Endothelial cell of umbilical vein (primary cell): Measurements from ENCODE around the gene CUBN. TPM values are rescaled to one million over a fixed set of nuclear protein-coding genes. Genes with fewer than 3 reads are reported as not detected.

Source experiments
- BruUV-seq: library from RNA; stranded (reverse); fragments of 400-500 nt; replicated peaks from 2 replicates; lab custom pipeline; 2021; lab: Mats Ljungman, UMichigan
- CTCF ChIA-PET: fragments of 300-600, 350-600 bp; sonication (Branson Sonifier 250); formaldehyde crosslinking; loops from one replicate; lab custom pipeline; 2021; ENCODE audit warnings: antibody characterized with exemption, inconsistent platforms; lab: Charles Lee
- POLR2A ChIA-PET: fragments of 300-600, 350-600 bp; sonication (Branson Sonifier 250); formaldehyde crosslinking; loops from one replicate; lab custom pipeline; 2021; ENCODE audit warnings: antibody characterized with exemption, inconsistent platforms; lab: Charles Lee
- DNase-seq: peaks from one replicate; pipeline ENCODE4 v3.0.0-alpha.2; 2011; ENCODE audit warnings: low read depth, low spot score
- FAIRE-seq: peaks from 2 replicates; lab custom pipeline; 2011; peaks lifted over from hg19 to GRCh38; lab: Jason Lieb, UNC
- H2AFZ ChIP-seq: 2 replicates; pipeline ENCODE4 v1.6.0; 2012; ENCODE audit warnings: low read depth, low read length, control low read depth, inconsistent platforms
- H3K27ac ChIP-seq: 2 replicates; pipeline ENCODE4 v1.5.1; 2011; ENCODE audit warnings: low read depth, mild to moderate bottlenecking, control low read depth, low read length, moderate library complexity; ENCODE audit not compliant: insufficient read depth
- H3K27me3 ChIP-seq, 2 experiments: 2 replicates each; pipeline versions ENCODE4 v1.6.0 to v1.6.1; 2011; ENCODE audit warnings: low read length in 2 of 2, mixed read lengths in 1 of 2; ENCODE audit not compliant: control insufficient read depth in 2 of 2, insufficient read depth in 2 of 2
- H3K36me3 ChIP-seq, 2 experiments: 2 replicates in 1 of 2; 3 replicates in 1 of 2; pipeline ENCODE4 v1.5.1; 2011; ENCODE audit warnings: low read length in 2 of 2, mild to moderate bottlenecking in 1 of 2, moderate library complexity in 1 of 2; ENCODE audit not compliant: control insufficient read depth in 2 of 2, insufficient read depth in 2 of 2; ENCODE audit errors: extremely low read depth in 1 of 2
- H3K4me1 ChIP-seq: 3 replicates; pipeline ENCODE4 v1.5.1; 2011; ENCODE audit warnings: mild to moderate bottlenecking, low read length; ENCODE audit not compliant: control insufficient read depth, insufficient read depth; ENCODE audit errors: extremely low read depth
- H3K4me2 ChIP-seq: 2 replicates; pipeline ENCODE4 v1.6.1; 2011; ENCODE audit warnings: low read length, control low read depth, mixed read lengths; ENCODE audit not compliant: insufficient read depth
- H3K4me3 ChIP-seq, 3 experiments: fragments of 200-600 bp in 1 of 3; sonication (generic), shearing (Covaris generic) in 1 of 3; replicated peaks in 1 of 3; 2 replicates each; pipeline ENCODE4 v1.5.1; 2011 to 2016; ENCODE audit warnings: control low read depth in 3 of 3, low read length in 3 of 3, mild to moderate bottlenecking in 2 of 3, inconsistent platforms in 1 of 3, low read depth in 1 of 3, moderate library complexity in 1 of 3; ENCODE audit not compliant: insufficient read depth in 1 of 3
- H3K79me2 ChIP-seq: 2 replicates; pipeline ENCODE4 v1.6.0; 2012; ENCODE audit warnings: low read length, inconsistent platforms; ENCODE audit not compliant: control insufficient read depth, insufficient read depth
- H3K9ac ChIP-seq: replicated peaks from 2 replicates; pipeline ENCODE3; 2011; ENCODE audit warnings: low read length, control low read depth; ENCODE audit not compliant: insufficient read depth; ENCODE audit errors: extremely low read depth
- H3K9me1 ChIP-seq: replicated peaks from 3 replicates; pipeline ENCODE4 v1.6.0; 2011; ENCODE audit warnings: mild to moderate bottlenecking, low read length; ENCODE audit not compliant: control insufficient read depth, insufficient read depth; ENCODE audit errors: extremely low read depth
- H3K9me3 ChIP-seq: replicated peaks from 2 replicates; pipeline ENCODE4 v1.5.1; 2012; ENCODE audit warnings: low read length, inconsistent platforms; ENCODE audit not compliant: control insufficient read depth, insufficient read depth
- H4K20me1 ChIP-seq: replicated peaks from 2 replicates; pipeline ENCODE3; 2011; ENCODE audit warnings: mild to moderate bottlenecking, low read length; ENCODE audit not compliant: control insufficient read depth, insufficient read depth; ENCODE audit errors: extremely low read depth
- CTCF ChIP-seq, 2 donors: IDR thresholded peaks; 1 replicate in 1 of 2; 2 replicates in 1 of 2; pipeline ENCODE4 v1.5.1; 2011; ENCODE audit warnings: low read length in 2 of 2, mild to moderate bottlenecking in 2 of 2, moderate library complexity in 2 of 2, control low read depth in 1 of 2, inconsistent platforms in 1 of 2, low read depth in 1 of 2; ENCODE audit not compliant: insufficient read depth in 1 of 2; ENCODE audit errors: extremely low read depth in 1 of 2
- EZH2 ChIP-seq: IDR thresholded peaks from 2 replicates; pipeline ENCODE4 v1.6.1; 2012; ENCODE audit warnings: borderline replicate concordance, low read depth, mild to moderate bottlenecking, moderate library complexity, low read length, inconsistent platforms; ENCODE audit not compliant: severe bottlenecking
- FOS ChIP-seq: IDR thresholded peaks from 2 replicates; pipeline ENCODE4 v1.6.1; 2011; ENCODE audit warnings: mild to moderate bottlenecking, low read length, moderate library complexity, borderline replicate concordance; ENCODE audit not compliant: insufficient read depth
- GATA2 ChIP-seq: IDR thresholded peaks from 2 replicates; pipeline ENCODE4 v1.7.0; 2011; ENCODE audit warnings: low read depth, mild to moderate bottlenecking, moderate library complexity, mixed read lengths, low read length; ENCODE audit not compliant: insufficient read length, insufficient read depth
- JUN ChIP-seq: IDR thresholded peaks from 2 replicates; pipeline ENCODE4 v1.6.1; 2011; ENCODE audit warnings: borderline replicate concordance, low read depth; ENCODE audit not compliant: insufficient read length, insufficient read depth
- MAX ChIP-seq: IDR thresholded peaks from 2 replicates; pipeline ENCODE4 v1.6.1; 2011; ENCODE audit not compliant: insufficient read depth, insufficient read length
- MYC ChIP-seq: IDR thresholded peaks from one replicate; pipeline ENCODE4 v1.6.1; 2011; ENCODE audit warnings: mild to moderate bottlenecking, low read depth, low read length
- POLR2A ChIP-seq: IDR thresholded peaks from 2 replicates; pipeline ENCODE4 v1.6.1; 2012; ENCODE audit warnings: low read depth, mild to moderate bottlenecking, control low read depth, low read length
- POLR2AphosphoS5 ChIP-seq: IDR thresholded peaks from 2 replicates; pipeline ENCODE4 v1.6.1; 2012; ENCODE audit warnings: low read depth, mild to moderate bottlenecking, control low read depth, low read length, moderate library complexity; ENCODE audit not compliant: insufficient read depth
- dilution Hi-C: fragments of 300-500 bp; cut with MboI; formaldehyde crosslinking; loops from one replicate; pipeline ENCODE4 v1.15.0; 2019; ENCODE audit warnings: low sequenced_read_pairs; ENCODE audit not compliant: extremely low pct_ligation_motif_present
- intact Hi-C: fragments of 100-400 bp; cut with micrococcal nuclease; formaldehyde crosslinking; loops from one replicate; pipeline ENCODE4 v1.10.0; 2022
- polyA plus RNA-seq, 4 experiments: library from polyadenylated mRNA; depleted of rRNA in 3 of 4; stranded (reverse) in 3 of 4; unstranded in 1 of 4; fragments of >200 nt; gene quantifications; 2 replicates each; pipeline versions ENCODE4 v1.2.1 to v1.2.3, GENCODE V29; 2011 to 2012; ENCODE audit warnings: missing spikeins in 1 of 4
- total RNA-seq: library from RNA; stranded (reverse); gene quantifications from 2 replicates; pipeline ENCODE4 v1.2.3, GENCODE V29; 2021

The CUBN gene
- total and polyA plus RNA-seq, 2 donors (not counting 3 experiments of a cell fraction or from before 2014, with no cell fraction given), result 2.7 to 4.6 TPM

DNA sequence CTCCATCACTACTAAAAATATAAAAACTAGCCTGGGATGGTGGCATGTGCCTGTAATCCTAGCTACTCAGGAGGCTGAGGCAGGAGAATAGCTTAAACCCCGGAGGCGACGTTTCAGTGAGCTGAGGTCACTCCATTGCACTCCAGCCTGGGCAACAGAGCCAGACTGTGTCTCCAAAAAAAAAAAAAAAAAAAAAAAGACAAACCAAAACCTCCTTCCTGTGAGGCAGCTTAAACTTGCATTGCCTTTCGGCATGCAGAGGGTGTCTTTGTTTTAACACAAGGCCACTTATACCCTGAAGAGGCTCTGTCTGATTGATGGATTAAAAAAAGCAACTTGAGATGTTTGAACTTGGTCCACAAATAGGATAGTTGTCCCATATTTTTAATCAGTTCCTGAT, 184.0 kb downstream of the CUBN start:
- Histone ChIP-seq H3K27me3 (no peaks in the 10 kb centered on the region), H3K4me2 (no peak overlapping the region), H3K4me1 (peaks cover 23% of the 10 kb centered on the region), H3K36me3 (no peaks in the 10 kb centered on the region), H3K4me3 (no peak overlapping the region), H3K9me1 (no peaks in the 10 kb centered on the region), H3K79me2 (no peaks in the 10 kb centered on the region), H3K27ac (peak overlapping the region; percentile 59), H3K9ac (no peak overlapping the region), H3K9me3 (no peaks in the 10 kb centered on the region), H2AFZ (no peak overlapping the region), H4K20me1 (no peaks in the 10 kb centered on the region)
- dilution Hi-C loops (no loop called here), intact Hi-C loops (loop anchor here (2.0 kb wide), 1 partner anchor 51 kb away; no protein-coding TSS in a partner anchor)
- no TSS peak for BruUV-seq
- DNase-seq (no peak), FAIRE-seq (no peak)
- ChIA-PET POLR2A (interaction anchor here (0.6 kb wide), 1 partner anchor 117 kb away, joined by 3 read pairs; no protein-coding TSS in a partner anchor), CTCF (interaction anchor here (0.6 to 1.3 kb wide), 6 partner anchors 18 to 790 kb away, joined by 3 to 5 read pairs (median 4); no protein-coding TSS in a partner anchor)
- TF ChIP-seq MYC, result no peak
- TF ChIP-seq FOS, result no peak
- TF ChIP-seq MAX, result no peak
- no peak for TF ChIP-seq POLR2A
- TF ChIP-seq CTCF (IDR thresholded peaks at IDR 0.05; ENCODE audit: extremely low read depth in 1 of 2, insufficient read depth in 1 of 2, low read depth in 1 of 2, low read length in 2 of 2), result no peak
- TF ChIP-seq JUN, result no peak
- no peak for TF ChIP-seq GATA2
- no peak for TF ChIP-seq EZH2
- TF ChIP-seq POLR2AphosphoS5, result no peak
